HG02623 (cell line): ENCODE results near the gene PTPRA.
A peak's percentile ranks its signal among the peaks of the same experiment; 100 is the strongest.
"Not testable (repeated sequence)": the region's sequence is repeated elsewhere in the genome, so short reads cannot be mapped to it uniquely, and the experiment has no call there.

Experiments
- ATAC-seq: cut with Tn5 transposase; IDR thresholded peaks from one replicate; pipeline ENCODE4 v1.9.1; 2021; ENCODE audit warnings: moderate library complexity; ENCODE audit not compliant: unreplicated experiment

PTPRA gene, protein sequence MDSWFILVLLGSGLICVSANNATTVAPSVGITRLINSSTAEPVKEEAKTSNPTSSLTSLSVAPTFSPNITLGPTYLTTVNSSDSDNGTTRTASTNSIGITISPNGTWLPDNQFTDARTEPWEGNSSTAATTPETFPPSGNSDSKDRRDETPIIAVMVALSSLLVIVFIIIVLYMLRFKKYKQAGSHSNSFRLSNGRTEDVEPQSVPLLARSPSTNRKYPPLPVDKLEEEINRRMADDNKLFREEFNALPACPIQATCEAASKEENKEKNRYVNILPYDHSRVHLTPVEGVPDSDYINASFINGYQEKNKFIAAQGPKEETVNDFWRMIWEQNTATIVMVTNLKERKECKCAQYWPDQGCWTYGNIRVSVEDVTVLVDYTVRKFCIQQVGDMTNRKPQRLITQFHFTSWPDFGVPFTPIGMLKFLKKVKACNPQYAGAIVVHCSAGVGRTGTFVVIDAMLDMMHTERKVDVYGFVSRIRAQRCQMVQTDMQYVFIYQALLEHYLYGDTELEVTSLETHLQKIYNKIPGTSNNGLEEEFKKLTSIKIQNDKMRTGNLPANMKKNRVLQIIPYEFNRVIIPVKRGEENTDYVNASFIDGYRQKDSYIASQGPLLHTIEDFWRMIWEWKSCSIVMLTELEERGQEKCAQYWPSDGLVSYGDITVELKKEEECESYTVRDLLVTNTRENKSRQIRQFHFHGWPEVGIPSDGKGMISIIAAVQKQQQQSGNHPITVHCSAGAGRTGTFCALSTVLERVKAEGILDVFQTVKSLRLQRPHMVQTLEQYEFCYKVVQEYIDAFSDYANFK

DNA sequence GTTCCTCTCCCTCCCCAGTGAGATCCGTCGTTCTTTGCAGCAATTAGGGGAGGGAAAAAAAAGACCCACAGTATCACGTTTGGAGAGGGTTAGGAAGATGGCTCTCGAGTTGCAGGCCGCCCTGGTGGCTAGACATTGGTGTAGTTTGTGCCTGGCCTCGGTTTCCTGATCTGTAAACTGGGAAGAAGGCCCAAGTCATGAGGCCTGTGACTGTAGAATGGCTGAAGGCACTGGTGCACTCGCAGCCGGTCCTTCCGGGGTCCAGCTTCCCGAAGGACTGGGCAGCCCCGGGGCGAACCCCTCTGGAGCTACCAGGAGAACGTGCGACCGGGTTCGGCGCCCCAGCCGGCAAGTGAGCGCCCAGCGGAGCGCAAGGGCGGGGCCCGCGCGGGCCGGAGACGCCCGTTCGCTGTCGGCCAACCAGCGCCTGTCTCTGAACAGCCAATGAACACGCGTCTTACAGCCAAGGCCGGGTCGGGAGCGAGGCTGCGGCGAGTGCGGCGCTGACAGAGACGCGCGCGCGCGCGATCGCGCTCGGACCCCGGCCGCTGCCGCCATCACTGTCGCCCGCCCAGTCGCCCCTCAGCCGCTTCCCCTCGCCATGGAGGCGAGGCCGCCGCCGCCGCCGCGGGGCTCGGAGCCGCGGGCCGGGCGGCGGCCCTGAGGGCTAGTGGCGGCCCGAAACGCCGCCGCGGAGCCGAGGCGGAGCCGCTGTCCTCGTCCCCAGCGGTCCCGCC lies at the start of gene PTPRA:
TSS of gene PTPRA (plus strand) at position 472 of the 737 bp plus-strand sequence. CDS start 90,797 bp downstream, outside the sequence.
- ATAC-seq, result peak; percentile 91

DNA sequence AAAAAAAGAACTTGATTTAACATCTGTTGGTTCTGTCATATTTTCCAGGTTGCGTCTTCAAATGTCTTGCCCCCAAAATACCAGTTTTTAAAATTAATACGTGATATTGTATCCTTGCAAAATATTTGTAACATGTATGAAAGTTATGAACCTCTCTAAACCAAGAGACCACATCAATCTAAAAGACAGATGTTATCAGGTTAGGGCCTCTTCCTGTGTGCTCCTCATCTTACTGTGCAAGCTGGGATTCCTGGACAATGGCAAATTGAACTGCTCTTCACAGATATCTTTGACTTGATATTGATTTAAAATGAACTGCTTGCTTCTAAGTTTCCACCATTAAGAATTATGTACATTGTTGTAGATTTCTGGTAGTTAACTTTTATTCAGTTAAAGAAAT lies 47.5 kb upstream of the PTPRA start:
- ATAC-seq, result no peak

DNA sequence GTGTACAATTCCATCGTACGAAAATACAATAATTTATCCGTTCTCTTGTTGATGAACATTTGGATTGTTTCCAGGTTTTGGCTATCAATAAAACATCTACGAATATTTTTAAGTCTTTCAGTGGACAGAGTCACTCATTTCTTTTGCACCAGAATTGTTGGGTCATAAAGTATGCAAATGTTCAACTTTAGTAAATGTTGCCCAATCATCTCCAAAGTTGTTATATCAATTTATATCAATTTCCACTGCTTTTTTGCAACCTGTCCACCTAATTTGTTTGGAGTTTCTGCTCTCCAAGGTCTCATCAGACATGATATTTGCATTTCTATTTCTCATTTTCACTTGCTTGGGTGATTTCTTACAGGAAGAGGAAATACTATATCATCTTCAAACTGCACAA lies 46.6 kb upstream of the PTPRA start:
- no peak for ATAC-seq

DNA sequence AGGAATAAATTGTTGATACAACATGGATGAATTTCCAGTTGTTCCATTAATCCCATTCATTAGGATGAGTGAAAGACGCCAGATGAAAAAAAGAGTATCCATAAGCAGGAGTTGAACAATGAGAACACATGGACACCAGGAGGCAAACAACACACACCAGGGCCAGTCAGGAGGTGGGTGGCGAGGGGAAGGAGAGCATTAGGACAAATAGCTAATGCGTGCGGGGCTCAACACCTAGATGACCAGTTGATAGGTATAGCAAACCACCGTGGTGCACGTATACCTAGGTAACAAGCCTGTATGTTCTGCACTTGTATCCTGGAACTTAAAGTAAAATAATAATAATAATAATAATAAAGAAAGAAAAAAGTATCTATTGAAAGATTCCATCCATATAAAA lies 43.9 kb upstream of the PTPRA start:
- ATAC-seq, result no peak

DNA sequence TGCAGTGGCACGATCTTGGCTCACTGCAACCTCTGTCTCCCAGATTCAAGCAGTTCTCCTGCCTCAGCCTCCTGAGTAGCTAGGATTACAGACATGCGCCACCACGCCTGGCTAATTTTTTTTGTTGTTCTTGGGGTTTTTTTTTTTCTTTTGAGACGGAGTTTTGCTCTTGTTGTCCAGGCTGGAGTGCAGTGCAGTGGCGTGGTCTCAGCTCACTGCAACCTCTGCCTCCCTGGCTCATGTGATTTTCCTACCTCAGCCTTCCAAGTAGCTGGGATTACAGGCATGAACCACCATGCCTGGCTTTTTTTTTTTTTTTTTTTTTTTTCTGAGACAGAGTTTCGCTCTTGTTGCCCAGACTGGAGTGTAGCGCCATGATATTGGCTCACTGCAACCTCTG lies 42.1 kb upstream of the PTPRA start:
- not testable (repeated sequence) for ATAC-seq

DNA sequence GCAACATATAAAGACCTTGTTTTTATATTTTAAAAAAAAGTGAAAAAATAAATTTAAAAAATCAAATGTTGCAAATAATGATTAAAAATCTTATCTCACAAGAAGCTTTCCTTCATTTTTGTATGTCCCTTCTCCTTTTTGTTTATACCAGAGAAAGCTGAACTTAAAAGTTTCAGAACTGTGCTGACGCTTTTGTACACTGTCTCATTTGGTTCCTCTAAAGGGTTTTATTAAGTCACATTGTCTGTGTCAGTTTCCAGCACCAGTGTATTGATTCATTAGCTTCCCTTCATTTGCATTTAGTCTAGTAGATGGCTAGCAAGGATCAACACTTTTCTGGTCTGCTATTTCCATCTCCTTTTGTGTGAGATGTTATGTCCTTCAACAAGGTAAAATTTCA lies 39.5 kb upstream of the PTPRA start:
- ATAC-seq, result no peak

DNA sequence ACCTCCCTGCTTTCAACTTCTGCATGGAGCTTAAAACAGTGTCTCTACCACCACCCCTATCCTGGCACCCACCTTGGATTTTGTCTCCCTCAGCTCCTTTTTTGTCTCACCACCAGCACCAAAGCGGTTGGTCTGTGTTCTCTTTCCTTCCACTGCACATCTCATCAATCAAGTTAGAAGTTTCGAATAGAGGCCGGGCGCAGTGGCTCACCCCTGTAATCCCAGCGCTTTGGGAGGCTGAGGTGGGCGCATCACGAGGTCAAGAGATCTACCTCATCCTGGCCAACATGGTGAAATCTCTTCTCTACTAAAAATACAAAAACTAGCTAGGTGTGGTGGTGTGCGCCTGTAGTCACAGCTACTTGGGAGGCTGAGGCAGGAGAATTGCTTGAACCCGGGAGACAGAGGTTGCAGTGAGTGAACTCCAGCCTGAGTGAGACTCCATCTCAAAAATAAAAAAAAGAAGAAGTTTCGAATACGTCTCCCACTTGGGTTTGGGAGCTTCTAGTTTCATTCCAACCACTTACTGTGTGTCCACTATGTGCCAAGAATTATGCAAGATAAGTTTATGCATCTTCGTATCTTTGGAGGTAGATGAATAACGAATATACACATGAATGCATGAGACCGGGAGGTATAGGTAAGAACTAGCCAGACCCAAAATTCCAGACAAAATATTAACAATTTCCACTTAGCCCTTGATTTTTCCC lies 38.7 kb upstream of the PTPRA start:
- ATAC-seq, result no peak

DNA sequence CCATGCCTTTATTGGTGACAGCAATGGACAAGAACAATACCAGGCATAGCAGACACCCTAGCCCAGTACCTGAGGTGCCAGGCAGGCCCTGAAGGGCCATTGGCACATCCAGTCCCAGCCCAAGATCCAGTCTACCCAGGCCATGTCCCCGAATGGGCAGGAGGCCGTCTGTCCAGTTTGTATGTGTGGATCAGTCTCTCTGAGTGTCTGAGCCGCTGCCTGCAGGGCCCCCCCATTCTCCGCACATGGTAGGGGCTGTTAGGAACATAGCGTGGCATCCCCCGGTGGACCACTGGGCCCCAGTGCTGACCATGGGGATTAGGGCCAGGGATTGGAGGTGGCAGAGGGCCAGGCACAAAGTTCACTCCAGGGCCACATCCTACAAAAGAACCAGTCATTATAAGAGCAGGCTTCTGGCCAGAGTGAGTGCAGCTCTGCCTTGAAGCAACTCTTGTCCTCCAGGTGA lies 37.9 kb upstream of the PTPRA start:
- ATAC-seq, result no peak

DNA sequence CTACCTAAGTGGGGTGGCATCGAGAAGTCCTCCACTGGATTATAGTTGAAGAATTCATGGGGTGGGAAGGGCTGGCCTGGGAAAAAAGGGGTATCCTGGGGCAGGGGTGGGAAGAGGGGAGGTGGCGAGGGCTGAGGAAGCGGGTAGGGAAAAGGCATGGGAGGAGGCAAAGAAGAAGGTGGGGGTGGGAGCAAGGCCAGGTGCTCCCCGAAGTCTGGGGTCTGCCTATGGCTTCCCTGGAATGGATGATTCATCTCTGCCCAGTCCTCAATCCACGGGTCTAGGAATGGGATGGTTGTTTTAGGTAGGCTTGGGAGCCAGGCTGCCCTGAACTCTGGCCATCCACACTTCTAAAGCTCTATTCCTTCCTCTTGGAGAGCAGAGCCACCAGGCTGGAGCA lies 37.2 kb upstream of the PTPRA start:
- no peak for ATAC-seq

DNA sequence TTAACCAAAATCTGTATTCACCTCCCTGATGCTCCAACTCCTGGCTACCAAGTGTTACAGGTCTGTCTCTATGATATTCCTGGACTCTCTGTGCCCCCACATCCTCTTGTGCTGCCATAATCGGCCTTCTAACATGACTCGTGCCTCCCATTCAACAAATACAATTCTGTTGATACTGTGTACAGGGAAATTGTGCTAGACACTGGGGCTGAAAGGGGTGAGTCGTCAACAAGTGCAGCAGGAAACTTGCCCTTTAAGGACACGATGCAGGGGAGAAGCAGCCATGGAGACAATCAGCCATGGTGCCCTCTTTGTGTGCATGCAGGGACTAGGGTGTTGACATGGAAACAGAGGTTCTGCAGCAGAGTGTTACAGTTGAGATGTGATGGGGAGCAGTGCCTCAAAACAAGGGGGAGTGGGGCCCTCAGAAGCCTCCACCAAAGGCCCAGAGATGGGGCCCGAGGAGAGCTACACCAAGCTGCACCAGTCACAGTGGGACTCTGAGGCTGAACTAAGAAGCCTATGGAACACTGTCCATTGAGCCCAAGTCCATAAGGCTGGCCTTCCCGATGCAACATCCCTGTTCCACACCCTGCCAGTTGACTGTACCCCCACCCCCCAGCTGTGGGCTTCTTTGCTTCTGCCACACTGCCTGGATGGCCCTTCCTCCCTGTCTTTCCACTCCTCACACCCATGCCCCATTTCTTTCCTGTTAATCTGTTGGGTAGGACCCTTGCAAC lies 35.9 kb upstream of the PTPRA start:
- ATAC-seq, result no peak

DNA sequence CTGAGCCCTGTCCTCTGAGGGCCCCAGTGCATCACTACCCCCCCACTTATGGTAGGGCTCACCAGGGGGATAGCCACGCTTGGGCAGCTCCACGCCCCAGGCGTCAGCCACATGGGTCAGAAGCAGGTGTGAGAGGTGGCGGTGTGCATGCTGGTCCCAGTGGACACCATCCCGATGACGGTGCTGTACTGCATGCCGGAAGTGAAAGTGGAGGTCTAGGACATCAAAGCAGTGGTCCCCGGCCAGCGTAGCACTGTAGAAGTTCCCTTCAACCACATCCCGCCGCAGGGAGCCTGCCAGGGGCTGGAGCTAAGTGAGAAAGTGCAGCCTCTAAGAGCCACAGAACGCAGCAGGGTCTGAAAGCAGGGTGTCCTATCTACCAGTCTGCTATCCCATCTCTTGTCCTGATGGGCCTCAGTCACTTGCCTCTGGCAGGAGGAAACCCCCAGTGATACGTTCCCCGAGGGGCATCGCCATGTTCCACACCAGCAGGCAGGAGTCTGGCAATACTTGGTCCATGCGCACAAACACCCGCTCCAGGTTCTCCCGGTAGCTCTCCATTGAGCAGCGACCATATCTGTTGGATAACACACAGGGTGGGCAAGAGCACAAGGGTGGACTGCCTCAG lies 35.0 kb upstream of the PTPRA start:
- no peak for ATAC-seq

DNA sequence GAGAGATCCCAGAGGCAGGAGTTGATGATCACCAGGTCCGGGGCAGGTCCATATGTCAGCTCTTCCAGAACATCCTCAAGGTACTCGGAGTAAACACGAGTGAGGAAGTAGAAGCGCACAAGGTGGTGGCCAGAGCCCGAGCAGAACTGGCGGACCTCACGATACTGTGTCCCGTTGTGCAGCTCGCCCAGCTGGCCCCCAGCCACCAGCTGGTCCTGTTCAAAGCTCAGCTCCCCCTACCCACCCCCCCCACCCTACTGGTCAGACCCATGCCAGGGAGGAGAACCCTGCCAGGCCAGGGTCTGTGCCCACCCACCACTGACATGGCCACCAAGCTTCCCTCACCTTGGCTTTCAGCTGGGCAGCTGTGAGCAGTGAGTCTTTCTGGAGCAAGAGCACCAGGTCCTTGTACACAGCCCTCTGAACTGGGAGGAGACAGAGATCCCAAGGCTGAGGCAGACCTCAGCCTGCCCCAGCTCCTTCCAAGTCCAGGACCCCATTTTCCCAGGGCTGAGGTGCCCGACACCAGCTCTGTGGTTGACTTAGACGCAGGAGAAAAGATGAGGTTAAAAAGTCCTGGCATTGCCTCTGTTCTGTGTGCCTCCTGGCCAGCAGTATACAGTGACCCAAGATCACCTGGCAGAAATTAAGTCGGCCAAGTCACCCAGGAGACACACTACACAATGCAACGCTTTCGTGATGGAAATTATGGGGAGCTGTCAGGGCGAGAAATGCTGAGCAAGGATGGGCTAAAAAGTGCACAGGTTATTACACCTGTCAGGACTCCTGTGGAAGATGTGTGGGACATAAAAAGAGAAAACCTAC lies 34.2 kb upstream of the PTPRA start:
- ATAC-seq, result no peak

DNA sequence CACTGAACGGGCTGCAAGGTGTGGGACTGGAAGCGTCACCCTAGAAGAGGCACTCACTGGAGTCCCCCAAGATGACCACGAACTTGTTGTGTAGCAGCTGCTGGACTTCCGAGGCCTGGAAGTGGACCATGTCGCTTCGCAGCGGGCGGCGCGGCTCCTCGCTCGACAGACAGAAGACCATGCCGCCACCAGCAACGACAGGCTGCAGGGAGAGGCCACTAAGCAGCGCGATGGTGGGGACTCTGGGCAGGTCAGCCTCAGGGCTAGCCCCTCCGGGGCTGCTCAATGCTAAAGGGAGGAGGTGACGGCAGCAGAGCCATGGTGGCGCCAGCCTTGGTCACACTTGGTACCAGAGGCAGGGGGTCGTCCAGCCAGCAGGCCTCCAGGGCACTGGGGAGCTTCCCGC lies 33.5 kb upstream of the PTPRA start:
- ATAC-seq, result no peak

DNA sequence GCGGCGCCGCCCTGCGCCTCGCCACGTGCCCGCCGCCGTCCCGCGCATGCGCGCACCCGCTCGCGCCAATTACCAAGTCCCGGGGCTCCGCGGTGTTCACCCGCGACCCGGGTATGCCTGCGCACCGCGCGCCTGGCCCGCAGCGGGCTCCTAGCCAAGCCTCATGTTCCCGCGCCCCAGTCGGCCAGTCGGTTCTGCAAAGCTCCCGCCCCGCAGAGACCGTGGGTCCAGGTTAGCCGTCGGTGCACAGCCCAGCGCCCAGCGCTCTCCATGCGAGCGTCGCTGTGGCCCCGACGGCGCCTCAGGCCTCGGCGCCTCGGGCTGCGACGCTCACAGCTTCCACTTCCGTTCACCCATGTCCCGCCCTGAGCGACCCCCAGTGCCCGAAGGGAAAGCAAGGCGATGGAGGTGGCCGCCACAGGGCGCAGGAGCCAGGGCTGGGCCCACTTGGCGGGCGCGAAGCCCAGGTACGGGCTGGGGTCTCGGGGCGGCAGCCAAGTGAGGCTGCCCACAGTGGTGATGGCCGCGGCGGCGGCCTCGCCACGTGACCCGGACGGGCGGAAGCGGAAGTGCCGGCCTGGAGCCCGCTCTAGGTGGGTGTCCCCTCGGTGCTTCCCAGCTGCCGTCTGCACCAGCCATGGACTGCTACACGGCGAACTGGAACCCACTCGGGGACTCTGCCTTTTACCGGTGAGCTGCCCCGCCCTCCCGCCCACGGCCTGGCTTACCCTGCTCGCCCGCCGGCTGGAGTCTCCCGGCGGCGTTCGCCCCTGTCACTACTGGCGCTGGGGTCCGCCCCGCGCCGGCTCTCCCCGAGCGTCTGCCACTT lies 32.9 kb upstream of the PTPRA start, which contains the start of the genes PCED1A and VPS16:
TSS of gene PCED1A (minus strand) at position 518 of the 829 bp plus-strand sequence. CDS start 743 bp downstream, outside the sequence.
TSS of gene VPS16 (plus strand) at position 608 of the 829 bp plus-strand sequence. CDS start at position 638, 30 bp downstream.
- peak; percentile 89 for ATAC-seq

DNA sequence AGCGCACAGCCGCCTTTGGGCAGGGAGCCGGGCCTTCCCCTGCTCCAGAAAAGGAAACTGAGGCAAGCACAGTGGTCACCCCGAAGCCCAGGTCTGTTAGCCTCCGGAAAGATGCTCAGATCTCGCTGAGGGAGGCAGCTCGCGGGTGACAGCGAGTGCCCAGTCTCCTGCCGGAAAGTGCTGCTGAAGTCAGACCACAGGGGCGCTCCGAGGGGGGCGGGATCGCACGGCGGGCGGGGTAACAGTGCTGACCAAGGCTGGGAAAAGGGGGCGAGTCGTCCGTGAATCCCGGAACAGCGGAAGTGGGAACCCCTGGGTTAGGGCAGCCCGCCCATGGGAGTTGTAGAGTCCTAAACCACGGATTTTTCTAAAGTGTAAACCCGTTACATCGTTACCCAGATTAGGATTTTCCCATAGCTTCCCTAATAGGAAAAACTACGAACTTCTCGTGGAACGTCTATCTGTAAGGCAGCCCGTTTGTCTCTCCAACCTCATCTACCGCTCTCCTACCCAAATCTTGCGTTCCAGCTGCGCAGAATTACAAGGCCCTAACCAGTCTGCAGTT lies 32.2 kb upstream of the PTPRA start:
- ATAC-seq, result peak; percentile 26

DNA sequence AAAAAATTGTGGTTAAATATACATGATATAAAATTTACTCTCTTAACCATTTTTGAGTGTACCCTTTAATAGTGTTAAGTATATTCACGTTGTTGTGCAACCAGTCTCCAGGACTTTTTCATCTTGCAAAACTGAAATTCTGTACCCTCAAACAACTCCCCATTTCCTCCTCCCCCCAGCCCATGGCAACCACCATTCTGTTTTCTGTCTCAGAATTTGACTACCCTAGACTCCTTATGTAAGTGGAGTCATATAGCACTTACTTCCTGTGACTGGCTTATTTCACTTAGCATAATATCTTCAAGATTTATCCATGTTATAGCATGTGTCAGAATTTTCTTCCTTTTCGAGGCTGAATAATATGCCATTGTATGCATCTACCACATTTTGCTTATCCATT lies 27.7 kb upstream of the PTPRA start:
- ATAC-seq, result no peak

DNA sequence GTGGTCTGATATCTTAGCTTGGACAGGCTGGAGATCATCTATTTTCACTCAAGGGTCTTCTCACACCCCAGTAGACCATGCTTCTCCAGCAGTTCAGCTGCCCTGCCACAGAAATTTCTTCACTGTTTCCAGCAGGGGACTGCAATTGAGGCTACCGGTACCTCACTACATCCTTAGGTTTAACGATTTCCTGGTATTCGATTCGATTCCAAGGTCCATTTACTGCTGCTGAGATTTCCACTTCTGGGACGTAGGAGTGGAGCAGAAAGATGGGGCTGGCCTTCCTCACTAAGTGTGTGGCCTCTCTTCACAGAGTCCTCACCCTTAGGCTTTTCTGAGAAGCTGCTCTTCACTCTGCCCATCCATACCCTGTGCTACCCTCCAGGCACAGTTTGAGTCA lies 26.6 kb upstream of the PTPRA start:
- ATAC-seq, result no peak
